Measurements from ENCODE around the gene VAC14.
A peak's percentile ranks its signal among the peaks of the same experiment; 100 is the strongest.
"Not testable (repeated sequence)": the region's sequence is repeated elsewhere in the genome, so short reads cannot be mapped to it uniquely, and the experiment has no call there.

VAC14 gene
- total RNA-seq = 35.5 to 228 (median 128) reads per million in 17 experiments

DNA sequence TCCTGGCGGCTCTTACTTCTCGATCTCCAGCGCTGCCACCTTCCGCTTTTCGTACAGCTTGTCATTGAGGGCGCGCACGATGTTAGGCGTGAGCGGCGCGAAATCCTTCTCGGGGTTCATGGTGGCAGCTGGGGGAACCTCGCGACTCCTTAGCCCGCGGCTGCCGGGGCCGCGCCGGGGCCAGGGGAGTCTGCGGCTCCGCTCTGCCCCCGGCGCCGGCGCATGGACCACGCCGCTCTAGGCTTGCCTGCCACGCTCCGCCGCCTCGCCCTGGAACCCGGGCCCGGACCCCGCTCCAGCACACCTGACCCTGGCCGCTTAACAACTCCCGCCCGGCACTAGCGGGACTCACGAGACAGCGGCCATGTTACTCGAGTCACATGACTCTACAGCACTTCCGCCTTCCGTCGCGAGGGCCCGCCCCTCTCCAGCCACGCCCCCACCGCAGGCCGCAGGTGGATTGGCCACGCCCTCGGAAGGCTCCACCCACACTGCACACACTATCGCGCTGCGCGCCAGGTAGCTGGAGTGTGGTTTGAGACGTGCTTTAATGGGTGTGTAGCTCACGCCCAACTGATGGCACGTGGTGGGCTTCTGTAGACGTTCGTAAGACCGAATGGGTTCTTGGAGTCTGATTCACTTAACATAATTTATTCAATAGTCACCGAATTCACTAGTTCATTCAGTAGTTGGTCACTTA lies at the start of gene VAC14:
Gene VAC14, minus strand, starts transcription at position 378 of the 700 bp plus-strand sequence. Its CDS starts 258 bp downstream, at position 120.
- DNase-seq = peak; percentile 90 to 95 (median 94)

DNA sequence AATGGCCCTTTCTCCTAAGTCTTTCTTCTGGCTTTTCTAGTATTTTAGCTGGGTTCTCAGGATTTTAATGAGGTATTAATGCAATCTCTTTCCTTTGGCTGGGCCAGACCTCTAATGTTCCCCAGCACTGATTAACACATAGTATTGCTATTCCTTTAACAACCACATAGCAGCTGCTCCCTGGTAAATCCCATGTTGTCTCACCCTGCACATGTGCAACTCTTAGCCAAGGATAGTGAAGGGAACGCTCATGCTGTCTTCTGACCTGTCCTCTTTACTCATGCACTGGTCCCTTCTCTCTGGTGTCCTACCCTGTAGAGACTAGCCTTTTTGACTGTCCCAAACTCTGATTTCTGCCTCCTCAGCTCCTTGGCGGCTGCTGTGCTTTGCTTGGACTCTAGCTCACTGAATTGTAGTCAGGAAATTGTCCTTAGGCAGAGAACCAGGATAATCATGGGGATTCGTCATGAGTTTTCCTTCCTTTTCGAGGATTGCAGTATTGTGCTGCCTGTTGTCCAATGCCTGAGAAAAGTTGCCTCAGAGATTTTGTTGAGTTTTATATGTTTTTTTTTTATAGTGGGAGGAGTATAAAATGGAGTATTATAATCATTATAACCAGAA lies 22.6 kb upstream of the VAC14 start:
- not testable (repeated sequence) for DNase-seq

DNA sequence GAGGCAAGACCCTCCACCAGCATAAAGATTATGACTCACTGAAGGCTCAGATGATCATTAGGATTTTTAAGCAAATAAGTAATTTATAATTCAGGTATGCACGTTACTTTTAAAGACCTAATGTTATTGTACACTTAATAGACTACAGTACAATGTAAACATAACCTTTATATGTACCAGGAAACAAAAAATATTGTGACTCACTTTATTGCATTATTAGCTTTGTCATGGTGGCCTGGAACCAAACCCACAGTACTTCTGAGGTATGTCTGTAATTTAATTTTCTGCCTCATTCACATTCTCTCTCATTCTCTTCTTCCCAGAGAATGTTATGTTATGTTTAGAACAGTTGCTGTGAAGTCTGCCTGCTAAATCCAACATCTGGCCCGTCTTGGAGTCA lies 21.8 kb upstream of the VAC14 start:
- DNase-seq = not testable (repeated sequence)

DNA sequence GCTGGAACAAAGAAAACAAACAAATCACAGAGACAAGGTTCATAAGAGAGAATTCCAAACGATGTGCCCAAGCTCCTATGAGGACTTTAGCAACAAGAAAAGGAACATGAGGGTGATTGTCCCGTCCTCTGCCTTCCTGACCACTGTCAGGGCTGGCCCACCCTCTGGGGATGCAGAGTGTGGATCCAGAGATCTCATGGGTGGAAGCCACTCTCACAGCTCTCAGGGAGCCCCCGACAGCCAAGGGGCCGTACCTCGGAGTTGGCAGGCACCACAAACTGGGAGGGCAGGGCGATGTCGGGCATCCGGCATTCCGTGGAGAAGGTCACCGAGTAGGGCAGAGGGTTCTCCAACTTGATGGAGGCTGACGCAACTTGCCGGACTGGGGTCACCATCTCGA lies 17.1 kb upstream of the VAC14 start:
- DNase-seq = peak in 1 of 4 experiments; percentile 0

DNA sequence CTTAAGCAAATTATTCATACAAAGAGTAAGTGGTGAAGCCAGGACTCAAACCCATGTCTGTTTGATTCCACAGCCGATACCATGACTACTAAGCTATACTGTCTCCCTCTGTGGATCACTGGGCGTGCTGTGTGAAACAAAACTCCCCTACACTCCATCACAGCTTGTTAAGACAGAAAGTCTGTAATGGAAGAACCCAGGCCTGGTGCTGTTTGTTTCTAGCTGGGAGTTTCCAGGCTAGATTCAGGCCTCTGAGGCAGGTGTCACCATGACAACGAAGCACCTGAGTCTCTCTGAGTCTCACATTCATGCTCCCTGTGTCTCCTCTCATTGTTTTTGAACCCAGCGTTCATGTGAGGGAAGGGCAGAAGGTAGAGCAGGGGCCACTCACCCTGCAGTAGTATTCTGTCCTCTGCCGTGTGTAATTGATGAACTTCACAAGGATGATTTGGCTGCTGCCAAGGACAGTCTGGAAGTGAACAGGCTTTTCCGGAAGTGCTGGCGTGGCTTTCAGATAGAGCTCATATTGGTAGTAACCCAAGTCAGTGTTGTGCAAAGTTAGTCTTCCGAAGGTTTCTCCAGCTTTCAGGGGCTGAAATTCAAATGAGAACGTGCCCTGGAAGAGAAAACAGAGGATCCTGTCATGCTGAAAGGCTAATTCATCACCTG lies 8.6 kb upstream of the VAC14 start:
- DNase-seq = peak in 2 of 4 experiments; percentile 0 to 1

DNA sequence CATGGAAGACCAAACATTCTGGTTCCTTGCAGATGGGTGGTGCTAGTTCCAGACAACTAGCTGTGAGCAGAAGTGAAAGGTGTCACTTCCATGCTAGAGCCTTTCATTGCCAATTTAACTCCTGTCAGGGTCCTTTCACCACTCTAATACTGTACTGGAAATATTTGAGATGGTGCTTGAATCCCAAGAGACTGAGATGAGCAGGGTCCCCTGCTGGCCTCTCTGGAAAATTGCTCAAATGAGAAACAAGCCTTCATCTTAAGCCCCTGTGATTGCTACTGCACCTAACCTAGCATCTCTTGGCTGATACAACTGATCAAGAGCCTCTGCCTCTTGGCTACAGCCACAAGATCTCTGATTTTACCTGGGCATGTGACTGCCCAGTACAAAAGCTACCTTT lies 7.4 kb upstream of the VAC14 start:
- peak in 3 of 4 experiments; percentile 15 to 20 (median 19) for DNase-seq

DNA sequence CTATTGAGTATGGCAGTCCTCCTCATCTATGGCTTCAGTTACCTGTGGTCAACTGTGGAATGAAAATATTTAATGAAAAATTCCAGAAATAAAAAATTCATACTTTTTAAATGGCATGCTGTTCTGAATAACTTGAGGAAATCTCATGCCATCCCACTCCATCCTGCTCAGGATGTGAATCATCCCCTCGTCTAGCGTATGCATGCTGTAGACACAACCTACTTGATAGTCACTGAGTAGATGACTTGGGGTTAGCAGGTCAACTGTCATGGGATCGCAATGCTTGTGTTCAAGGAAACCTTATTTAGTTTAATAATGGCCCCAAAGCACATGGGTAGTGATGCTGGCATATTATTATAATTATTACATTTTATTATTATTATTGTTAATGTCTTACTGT lies 4.8 kb upstream of the VAC14 start:
- peak; percentile 63 to 89 (median 82) for DNase-seq

DNA sequence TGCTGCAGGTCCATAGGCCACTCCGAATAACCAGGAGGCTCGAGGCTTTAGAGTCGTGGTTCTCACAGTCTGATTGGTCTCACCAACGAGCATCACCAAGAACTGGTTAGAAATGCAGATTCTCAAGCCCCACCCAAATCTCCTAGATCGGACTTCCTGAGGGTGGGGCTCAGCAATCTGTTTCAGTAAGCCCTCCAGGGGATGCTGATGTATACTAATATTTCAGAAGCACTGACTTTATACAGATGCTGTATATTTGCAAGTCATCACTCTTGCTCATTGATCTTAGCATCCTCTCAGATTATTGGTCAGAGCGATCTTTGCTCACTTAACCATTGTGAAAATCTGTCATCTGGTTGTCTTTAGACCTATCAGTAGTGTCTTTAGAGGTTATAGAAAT lies 4.4 kb upstream of the VAC14 start:
- DNase-seq = peak; percentile 18 to 67 (median 40)

DNA sequence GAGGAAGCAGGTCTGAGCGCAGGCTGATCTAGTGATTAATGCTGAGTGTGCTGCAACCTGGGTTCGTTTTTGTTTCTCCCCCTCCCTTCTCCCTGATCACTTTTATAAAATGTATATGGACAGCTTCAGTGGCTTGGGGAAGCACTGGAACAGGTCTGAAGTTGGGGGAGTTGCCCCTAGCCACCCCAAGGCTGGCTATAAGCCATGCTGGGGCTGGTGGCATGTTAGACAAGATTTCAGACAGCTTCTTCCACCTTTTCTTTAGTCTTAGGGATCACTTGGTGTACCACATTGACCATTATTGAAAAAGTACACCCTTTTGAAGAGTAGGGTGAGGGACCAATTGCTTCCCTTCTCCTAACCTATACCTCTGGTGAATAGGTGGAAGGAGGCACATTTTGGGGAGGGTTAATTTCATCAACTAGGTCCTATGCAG lies 3.8 kb upstream of the VAC14 start:
- DNase-seq = no peak

DNA sequence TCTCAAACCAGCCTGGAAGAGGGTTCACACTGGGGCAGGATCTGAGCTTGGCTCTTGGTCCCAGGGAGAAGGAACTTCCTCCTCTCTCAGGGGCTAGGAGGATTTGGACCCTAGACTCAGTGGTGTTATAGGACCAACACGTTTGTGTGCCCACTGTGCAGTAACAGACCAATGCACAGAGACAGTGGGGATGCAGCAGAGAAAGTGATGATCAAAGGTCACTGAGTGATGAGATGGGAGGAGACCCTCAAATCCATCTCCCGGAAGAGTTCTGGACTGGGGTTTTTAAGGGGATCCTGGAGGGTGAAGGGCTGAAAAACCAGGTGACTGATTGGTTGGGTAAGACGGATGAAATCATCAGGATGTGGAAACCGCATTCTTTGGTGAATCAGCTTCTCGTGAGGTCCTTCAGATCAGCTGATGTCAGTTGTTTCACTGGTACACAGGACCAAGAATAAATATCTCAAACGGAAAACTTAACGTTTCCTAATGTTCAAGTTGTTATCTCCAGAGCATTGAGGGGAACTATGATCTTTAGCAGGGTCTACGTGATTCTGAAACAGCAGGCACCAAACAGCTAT lies 3.3 kb upstream of the VAC14 start:
- DNase-seq = peak; percentile 79 to 92 (median 86)

DNA sequence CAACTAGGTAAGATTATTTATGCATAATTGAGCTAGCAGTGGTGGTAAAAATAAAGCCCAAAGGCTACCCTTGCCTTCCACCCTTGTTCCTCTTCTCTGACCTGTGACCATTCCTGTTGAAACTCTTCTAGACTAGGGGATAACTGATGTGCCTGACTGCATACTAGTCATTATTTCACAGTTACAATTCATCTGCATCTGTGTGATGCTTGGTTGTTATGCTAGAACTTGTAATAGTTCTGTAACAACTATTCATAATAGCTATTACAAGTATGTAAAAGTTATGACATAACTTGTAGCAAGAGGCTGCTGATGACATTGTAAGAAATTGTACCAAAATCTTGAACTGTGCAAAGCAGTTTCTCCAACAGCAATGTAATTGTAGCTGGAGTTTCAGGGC lies 2.4 kb upstream of the VAC14 start:
- DNase-seq = peak; percentile 33 to 79 (median 58)

DNA sequence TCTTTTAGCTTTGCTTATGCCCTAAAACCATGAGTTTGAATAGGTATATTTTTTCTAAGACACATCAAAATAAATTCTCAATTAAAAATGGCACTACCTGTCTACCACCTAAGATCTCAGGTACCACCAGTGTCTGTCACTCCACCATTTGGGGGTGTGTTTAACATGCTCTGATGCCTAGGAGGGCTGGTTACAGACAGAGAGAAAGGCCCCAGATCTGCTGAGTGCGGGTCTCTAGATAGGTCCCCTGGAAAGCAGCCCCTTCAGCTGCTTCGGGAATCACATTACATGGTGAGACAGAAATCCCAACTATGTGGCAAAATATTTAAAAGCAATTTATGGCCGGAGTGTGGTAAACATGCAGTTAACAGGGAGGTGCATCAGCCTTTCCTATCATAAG lies 653 bp upstream of the VAC14 start:
- no peak for DNase-seq

DNA sequence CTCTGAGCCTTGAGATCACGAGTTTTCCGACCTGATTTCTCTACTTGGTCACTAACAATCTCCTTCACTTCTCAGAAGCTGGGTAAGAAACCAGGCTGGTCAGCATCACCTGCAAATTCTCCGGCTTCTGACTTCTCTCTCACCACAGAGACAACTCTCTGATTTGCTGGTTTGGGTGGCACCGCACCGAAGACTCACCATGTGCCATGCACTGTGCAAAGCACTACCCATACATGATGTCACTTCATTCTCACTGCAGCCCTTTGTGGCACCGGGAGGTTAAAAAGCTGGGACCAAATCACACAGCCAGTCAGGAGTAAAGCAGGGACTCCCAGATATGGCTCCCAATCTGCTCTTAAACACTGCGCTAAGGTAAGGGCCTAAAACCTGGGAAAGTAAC lies 647 bp downstream of the VAC14 start:
- DNase-seq = peak; percentile 41 to 55 (median 50)

DNA sequence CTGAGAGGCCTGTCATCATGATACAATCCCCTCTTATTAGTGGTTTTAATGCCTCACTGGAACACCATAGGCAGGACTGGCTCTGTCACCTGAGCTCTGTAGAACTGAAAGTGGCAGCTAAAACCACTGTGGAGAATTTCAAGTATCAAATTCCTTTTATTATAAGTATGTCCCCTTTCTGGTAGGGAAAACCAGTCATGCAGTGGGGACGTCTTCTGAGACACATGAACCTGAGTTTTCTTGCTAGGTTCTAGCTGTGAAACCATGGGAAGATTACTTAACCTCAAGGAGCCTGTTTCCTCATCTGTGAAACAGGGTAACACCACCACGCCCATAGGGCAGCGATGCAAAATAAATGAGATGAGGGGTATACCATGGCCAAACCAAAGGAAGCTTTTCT lies 4.7 kb downstream of the VAC14 start:
- DNase-seq = peak in 3 of 4 experiments; percentile 18 to 27 (median 21)

DNA sequence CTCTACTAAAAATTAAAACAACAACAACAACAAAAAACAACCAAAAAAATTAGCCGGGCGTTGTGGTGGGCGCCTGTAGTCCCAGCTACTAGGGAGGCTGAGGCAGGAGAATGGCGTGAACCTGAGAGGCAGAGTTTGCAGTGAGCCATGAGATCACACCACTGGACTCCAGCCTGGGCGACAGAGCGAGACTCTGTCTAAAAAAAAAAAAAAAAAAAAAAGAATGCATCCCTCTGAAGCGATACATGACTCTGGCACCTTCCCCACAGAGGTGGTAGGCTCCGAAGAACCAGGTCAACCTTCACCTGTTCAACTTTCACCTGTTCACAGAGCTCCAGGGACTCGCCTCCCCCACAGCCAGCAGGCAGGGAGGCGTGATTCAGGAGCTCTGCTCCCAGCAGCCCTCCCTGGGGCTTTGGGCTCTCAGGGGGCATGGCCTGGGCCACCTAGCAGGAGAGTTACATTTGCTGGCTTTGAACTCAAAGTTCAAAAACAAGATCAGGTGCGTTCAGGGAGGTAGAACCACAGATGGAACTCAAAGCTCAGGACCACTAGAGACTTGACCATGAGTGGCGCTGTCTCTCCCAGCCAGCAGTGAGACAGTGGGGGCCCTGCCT lies 5.6 kb downstream of the VAC14 start:
- DNase-seq = no peak

DNA sequence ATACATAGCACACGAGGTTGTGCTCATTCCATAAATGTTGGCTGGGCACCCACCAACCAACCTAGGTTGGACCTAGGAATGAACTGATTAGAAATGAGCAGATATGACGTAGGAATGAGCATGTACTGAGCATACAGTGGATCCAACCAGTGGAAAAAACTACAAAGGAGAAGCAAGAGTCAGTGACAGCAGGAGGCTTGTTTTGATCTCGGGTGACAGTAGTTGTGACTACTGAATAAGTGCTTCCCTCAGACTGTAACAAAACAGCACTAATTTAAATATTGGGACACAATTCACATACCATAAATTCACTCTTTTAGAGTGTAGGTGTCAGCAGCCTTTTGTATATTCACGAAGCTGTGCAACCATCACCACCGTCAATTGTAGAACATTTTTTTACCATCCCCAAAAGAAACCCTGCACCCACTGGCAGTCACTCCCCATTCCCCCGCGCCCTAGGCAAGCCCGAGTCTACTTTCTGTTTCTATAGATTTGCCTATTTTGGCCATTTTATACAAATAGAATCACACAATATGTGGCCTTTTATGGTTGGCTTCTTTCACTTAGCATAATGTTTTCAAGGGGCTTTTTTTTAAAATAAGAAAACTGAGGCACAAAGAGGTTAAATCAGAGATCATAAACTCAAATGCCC lies 7.0 kb downstream of the VAC14 start:
- peak in 1 of 4 experiments; percentile 9 for DNase-seq

DNA sequence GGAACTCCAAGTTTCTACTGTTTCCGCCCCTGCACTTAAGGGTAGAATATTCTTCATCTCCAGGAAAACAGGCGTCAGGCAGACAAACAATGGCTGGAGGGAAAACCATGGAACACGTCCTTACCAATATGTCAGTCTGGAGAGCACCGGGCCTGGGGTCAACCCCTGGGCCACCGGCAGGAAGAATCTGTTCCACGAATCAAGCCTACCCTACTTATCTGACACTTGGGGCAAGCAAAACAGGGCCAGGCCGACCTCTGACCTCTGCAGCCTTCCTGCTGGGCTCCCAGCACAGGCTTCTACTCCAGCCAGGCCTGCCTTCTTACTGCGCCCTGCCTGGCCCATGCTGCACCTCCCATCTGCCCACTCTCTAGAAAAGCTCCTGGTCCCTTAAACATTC lies 10.1 kb downstream of the VAC14 start:
- no peak for DNase-seq

DNA sequence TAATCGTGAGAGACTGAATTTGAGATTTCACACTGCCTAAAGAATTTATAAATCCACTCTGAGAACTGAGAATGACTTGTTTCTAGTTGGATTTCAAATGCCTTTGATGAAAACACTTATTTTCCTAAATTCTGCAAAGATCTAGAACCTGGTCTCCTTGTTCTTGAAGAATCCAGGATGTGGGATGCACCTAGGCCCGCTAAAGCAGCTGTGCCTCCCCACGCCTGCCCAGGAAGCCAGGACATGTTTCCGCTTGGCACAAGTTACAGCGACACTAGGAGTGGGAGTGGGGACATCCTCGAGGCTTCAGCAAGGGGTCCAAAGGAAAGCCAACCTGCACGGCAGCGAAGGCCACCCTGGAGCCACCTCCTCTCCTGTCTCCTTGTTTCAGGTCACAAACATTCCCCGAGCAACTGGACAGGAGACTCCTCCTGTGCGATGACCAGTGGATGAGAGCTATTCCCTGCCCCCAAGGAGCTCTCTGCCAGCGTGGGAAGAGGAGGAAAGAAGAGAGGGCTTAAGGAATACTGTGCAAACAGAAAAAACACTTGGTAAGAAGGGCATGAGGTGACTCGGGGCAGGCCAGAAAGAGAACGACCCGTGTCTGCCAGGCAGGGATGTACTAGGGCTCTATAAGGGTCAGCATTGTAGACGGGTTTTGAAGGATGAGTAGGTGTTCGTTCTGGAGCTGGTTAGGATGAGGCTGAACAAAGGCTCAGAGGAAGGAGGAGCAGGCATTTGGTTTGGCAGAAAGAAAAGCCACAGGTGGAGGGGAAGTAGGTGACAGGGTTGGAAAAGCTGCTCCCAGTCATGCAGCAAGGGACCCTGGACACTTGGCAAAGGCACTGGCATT lies 11.1 kb downstream of the VAC14 start:
- no peak for DNase-seq

DNA sequence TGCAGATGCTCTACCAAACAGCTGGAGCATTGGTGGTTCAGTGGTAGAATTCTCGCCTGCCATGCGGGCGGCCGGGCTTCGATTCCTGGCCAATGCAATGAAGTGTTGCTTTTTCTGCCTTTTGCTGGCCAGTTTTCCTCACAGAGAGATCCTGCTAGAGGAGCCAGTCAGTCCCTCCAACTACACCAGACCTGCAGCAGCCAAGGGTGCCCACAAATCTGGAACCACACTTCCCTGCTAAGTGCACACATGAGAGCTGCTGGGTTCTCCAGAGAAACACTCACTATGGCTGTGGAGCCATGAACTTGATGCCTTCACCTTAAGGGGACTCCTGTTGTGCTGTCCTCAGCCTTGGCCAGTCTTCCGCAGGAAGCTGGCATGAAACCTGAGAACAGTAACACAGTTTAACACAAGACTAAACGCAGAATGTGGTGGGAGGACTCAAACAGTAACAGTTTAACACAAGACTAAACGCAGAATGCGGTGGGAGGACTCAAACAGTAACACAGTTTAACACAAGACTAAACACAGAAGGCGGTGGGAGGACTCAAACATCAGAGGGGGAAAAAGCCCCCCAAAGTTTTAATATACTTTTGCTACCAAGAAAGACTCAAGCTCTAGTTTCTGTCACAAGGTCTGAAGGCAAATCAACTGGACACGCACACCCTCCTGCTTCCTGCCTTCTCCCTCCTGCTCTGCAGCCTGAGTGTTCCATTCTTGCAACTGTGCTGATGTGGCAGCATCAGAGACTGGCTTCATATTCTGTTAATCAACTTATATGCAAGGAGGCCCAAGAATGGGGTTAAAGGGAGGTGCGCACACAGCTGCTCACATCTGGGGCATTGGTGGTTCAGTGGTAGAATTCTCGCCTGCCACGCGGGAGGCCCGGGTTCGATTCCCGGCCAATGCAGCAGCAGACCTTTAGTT lies 12.0 kb downstream of the VAC14 start:
- DNase-seq = no peak
